Activated CD4-positive, alpha-beta memory T cell treated with anti-CD3 and anti-CD28 coated beads for 36 hours (primary cell): ENCODE results near the gene HOXB7. TPM values are rescaled to one million over a fixed set of nuclear protein-coding genes. Genes with fewer than 3 reads are reported as not detected.

Experiments
- CTCF ChIA-PET: fragments of 350-600 bp; sonication (Branson Sonifier 250); formaldehyde crosslinking; loops from one replicate; lab custom pipeline; 2021; ENCODE audit warnings: antibody characterized with exemption, inconsistent platforms; lab: Charles Lee
- POLR2A ChIA-PET: fragments of 350-600 bp; sonication (Branson Sonifier 250); formaldehyde crosslinking; loops from one replicate; lab custom pipeline; 2021; ENCODE audit warnings: antibody characterized with exemption; lab: Charles Lee
- DNase-seq: peaks from one replicate; pipeline ENCODE4 v3.0.0-alpha.2; 2020
- H3K27ac Mint-ChIP-seq: one replicate; pipeline ENCODE4 v1.8.0; 2021; ENCODE audit warnings: mixed read lengths
- H3K27me3 Mint-ChIP-seq: one replicate; pipeline ENCODE4 v1.8.0; 2021; ENCODE audit warnings: mixed read lengths
- H3K36me3 Mint-ChIP-seq: one replicate; pipeline ENCODE4 v1.8.0; 2021; ENCODE audit warnings: mixed read lengths
- H3K4me1 Mint-ChIP-seq: one replicate; pipeline ENCODE4 v1.8.0; 2021; ENCODE audit warnings: low read depth, mixed read lengths
- H3K4me3 Mint-ChIP-seq: one replicate; pipeline ENCODE4 v1.8.0; 2021; ENCODE audit warnings: mild to moderate bottlenecking, mixed read lengths
- H3K9me3 Mint-ChIP-seq: one replicate; pipeline ENCODE4 v1.8.0; 2021; ENCODE audit warnings: mixed read lengths
- intact Hi-C: fragments of 100-400 bp; cut with micrococcal nuclease; formaldehyde crosslinking; loops from one replicate; pipeline ENCODE4 v1.15.1; 2023
- total RNA-seq, 2 experiments: library from RNA; stranded (reverse); gene quantifications; one replicate each; pipeline ENCODE4 v1.2.3, GENCODE V29; 2021

Gene HOXB7
- total RNA-seq, 2 experiments from 2014 or later = 0.36 to 0.44 TPM

DNA sequence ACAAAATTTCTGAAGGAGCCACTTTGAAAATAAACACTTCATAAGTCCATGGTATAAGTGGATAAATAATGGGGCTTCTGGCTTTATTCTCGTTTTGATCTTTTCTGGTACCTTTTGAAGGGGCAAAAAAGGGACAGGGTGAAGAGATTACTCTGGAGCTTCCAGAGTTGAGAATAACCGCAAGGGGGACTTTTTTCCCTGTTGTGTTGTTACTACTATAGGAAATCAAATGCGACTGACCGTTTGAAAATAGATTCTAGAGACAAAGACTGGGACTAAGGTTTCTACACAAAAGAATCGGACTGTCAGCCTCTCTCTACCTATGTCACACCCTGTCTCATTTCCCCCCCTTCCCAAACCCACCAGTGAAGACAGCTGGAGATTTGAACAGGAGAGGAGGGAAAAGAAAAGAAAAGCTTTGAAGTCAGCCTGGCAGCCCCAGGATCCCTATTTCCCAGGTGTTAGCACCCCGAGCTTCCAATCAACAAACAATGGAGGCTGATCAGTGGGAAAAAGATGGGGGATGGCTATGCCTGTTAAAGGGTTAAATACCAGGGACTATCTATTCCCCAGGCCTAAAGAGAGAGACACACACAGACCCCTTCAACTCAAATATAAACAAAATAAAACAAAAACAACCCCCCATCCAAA is 41.0 kb downstream of the HOXB7 start:
- H3K36me3 Mint-ChIP-seq = no peaks in the 10 kb centered on the region
- CTCF ChIA-PET = interaction anchor here (1.4 kb wide), 1 partner anchor 23 kb away, joined by 5 read pairs; no protein-coding TSS in a partner anchor
- no peaks in the 10 kb centered on the region for H3K9me3 Mint-ChIP-seq
- peaks cover 3% of the 10 kb centered on the region for H3K4me1 Mint-ChIP-seq
- POLR2A ChIA-PET = no interaction called here
- no peak for DNase-seq
- intact Hi-C loops = no loop called here
- no peak overlapping the region for H3K4me3 Mint-ChIP-seq
- H3K27me3 Mint-ChIP-seq = peaks cover 8% of the 10 kb centered on the region
- H3K27ac Mint-ChIP-seq = no peak overlapping the region

DNA sequence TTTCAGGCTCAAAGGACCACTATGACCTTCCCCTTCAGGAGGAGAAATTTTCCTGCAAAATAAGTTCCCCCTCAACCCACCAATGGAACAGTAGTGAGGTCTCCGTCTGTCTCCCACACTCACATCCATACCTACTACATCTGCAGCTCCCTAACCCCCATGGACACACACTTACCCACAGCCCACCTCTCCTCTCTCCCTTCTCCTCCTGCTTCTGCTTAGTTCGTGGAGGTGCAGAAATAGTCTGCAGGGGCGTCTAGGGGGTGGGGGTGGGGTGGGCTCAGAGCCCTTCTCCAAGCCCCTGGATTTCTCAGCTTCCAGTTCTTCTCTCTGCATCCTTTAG is 41.6 kb downstream of the HOXB7 start:
- CTCF ChIA-PET = interaction anchor here (1.4 kb wide), 1 partner anchor 24 kb away, joined by 5 read pairs; no protein-coding TSS in a partner anchor
- no peak overlapping the region for H3K27ac Mint-ChIP-seq
- no peaks in the 10 kb centered on the region for H3K9me3 Mint-ChIP-seq
- POLR2A ChIA-PET = no interaction called here
- intact Hi-C loops = no loop called here
- peaks cover 3% of the 10 kb centered on the region for H3K4me1 Mint-ChIP-seq
- no peak overlapping the region for H3K4me3 Mint-ChIP-seq
- H3K27me3 Mint-ChIP-seq = peaks cover 8% of the 10 kb centered on the region
- no peak for DNase-seq
- no peaks in the 10 kb centered on the region for H3K36me3 Mint-ChIP-seq

DNA sequence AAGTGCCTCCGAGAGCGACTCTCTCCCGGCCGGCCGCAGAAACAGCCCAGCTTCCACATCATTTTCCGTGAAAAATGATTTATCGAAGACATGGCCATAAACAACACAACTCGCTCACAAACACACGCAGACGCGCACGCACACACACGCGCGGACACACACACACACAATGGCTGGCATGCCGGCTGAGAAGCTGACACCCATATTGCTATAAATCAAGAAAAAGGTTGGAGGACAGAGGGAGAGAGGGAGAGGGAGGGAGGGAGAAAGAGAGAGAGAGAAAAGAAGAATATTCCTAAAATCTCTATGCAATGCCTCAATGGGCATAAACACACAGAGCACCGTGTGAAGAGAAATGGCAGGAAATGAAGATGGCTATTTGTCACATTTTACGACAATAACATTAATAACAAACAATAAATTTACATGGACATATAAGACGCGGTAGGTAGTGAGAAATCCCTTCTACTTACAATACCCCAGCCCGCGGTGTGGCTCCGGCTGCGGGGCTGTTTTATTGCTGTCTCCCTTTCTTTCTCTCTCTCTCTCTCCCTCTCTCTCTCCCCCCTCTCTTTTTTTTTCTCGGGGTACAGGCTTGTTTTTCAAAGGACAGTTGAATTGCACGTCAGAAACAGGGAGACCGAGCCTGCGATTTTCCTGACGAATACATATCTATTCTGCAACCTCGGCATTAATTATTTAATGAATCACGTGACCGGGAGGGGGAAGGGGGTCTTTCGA is 42.1 kb downstream of the HOXB7 start:
- H3K4me3 Mint-ChIP-seq = no peak overlapping the region
- ChIA-PET CTCF (no interaction called here), POLR2A (no interaction called here)
- peaks cover 10% of the 10 kb centered on the region for H3K27me3 Mint-ChIP-seq
- no peaks in the 10 kb centered on the region for H3K9me3 Mint-ChIP-seq
- DNase-seq = no peak
- no peak overlapping the region for H3K27ac Mint-ChIP-seq
- intact Hi-C loops = no loop called here
- no peaks in the 10 kb centered on the region for H3K36me3 Mint-ChIP-seq
- peaks cover 3% of the 10 kb centered on the region for H3K4me1 Mint-ChIP-seq

DNA sequence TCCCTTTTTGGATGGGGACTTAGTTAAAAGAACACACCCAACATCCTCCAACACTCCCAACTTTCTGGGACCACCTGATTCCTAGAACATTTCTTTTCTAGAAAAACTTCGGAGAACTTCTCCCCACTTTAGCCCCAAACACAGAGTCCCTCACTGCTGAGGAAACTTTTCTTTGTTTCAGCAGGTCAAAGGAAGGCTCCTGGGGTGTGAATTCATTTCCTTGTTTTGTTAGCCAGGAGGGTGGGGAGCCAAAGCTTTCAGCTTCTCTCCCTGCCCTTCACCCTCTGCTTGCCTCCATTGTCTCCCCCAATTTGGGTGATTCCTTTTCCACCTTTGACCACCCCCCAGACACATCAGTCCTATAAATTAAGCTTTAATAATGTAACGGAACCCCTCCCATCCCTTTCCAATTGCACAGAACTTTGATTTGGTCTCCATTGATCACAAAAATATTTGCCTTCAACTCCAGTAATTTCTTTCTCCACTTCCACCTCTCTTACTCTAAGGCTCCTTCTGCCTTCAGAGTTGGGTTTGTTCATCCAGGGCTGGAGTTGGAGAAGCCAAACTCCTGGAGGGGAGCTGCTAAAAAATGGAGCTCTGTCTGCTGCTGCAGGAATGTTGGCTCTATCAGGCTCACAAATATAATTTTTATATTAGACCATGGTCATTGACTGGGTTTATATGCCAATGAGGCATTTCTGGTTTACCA is 43.0 kb downstream of the HOXB7 start:
- H3K4me3 Mint-ChIP-seq = no peak overlapping the region
- H3K27ac Mint-ChIP-seq = no peak overlapping the region
- peaks cover 10% of the 10 kb centered on the region for H3K27me3 Mint-ChIP-seq
- H3K9me3 Mint-ChIP-seq = no peaks in the 10 kb centered on the region
- H3K4me1 Mint-ChIP-seq = peaks cover 3% of the 10 kb centered on the region
- ChIA-PET CTCF (interaction anchor here (0.6 to 1.0 kb wide), 2 partner anchors 111 to 143 kb away, joined by 3 to 4 read pairs; no protein-coding TSS in a partner anchor), POLR2A (interaction anchor here (1.0 kb wide), 1 partner anchor 26 kb away, joined by 3 read pairs; no protein-coding TSS in a partner anchor)
- no peak for DNase-seq
- no peaks in the 10 kb centered on the region for H3K36me3 Mint-ChIP-seq
- intact Hi-C loops = no loop called here

DNA sequence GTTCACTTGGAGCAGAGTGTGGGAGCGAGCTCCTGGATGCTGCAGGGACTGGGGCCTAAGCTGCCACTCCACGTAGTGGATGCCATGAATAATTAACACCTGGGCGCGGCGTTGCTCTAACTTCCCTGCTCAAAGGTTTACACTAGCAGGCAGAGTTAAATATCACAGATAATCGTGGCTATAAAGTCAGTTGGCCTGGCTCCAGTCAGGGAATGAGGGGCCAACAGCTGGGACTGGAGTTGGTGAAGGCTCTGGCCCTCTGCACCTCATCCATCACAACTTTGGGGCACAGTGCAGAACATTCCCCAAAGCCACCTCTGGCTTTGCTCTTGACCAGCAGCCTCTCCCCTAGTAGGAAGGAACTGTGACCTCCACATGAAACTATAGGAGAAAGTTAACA is 43.6 kb downstream of the HOXB7 start:
- no peak for DNase-seq
- H3K4me1 Mint-ChIP-seq = peaks cover 3% of the 10 kb centered on the region
- POLR2A ChIA-PET = interaction anchor here (1.0 kb wide), 1 partner anchor 26 kb away, joined by 3 read pairs; no protein-coding TSS in a partner anchor
- H3K27ac Mint-ChIP-seq = no peak overlapping the region
- intact Hi-C loops = no loop called here
- CTCF ChIA-PET = interaction anchor here (0.6 to 1.4 kb wide), 3 partner anchors 26 to 143 kb away, joined by 3 to 4 read pairs (median 3); no protein-coding TSS in a partner anchor
- H3K27me3 Mint-ChIP-seq = peaks cover 10% of the 10 kb centered on the region
- no peak overlapping the region for H3K4me3 Mint-ChIP-seq
- no peaks in the 10 kb centered on the region for H3K36me3 Mint-ChIP-seq
- no peaks in the 10 kb centered on the region for H3K9me3 Mint-ChIP-seq

DNA sequence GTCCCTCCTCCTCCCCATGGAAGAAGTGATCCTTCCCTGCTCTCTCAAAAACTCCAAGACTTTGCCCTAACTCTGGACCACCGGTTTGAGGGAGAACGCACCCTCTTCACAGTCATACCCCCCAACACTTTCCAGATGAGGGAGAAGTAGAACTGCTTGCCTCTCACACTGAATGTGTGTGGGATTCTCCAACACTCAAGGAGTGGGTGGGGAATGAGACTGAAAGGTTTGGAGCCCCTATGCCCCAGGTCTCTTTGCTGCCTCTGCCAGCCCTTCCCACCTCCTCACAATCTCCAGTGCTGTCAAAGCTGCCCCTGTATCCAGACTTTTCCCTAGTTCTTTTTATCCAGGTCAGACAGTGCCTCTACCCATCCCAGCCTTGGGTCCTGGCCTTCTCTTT is 44.1 kb downstream of the HOXB7 start:
- ChIA-PET POLR2A (no interaction called here), CTCF (interaction anchor here (0.6 to 1.4 kb wide), 2 partner anchors 26 to 142 kb away, joined by 3 to 4 read pairs; no protein-coding TSS in a partner anchor)
- Mint-ChIP-seq H3K4me1 (peaks cover 3% of the 10 kb centered on the region), H3K9me3 (no peaks in the 10 kb centered on the region), H3K27ac (no peak overlapping the region), H3K4me3 (no peak overlapping the region), H3K27me3 (peaks cover 10% of the 10 kb centered on the region), H3K36me3 (no peaks in the 10 kb centered on the region)
- DNase-seq = no peak
- intact Hi-C loops = no loop called here

DNA sequence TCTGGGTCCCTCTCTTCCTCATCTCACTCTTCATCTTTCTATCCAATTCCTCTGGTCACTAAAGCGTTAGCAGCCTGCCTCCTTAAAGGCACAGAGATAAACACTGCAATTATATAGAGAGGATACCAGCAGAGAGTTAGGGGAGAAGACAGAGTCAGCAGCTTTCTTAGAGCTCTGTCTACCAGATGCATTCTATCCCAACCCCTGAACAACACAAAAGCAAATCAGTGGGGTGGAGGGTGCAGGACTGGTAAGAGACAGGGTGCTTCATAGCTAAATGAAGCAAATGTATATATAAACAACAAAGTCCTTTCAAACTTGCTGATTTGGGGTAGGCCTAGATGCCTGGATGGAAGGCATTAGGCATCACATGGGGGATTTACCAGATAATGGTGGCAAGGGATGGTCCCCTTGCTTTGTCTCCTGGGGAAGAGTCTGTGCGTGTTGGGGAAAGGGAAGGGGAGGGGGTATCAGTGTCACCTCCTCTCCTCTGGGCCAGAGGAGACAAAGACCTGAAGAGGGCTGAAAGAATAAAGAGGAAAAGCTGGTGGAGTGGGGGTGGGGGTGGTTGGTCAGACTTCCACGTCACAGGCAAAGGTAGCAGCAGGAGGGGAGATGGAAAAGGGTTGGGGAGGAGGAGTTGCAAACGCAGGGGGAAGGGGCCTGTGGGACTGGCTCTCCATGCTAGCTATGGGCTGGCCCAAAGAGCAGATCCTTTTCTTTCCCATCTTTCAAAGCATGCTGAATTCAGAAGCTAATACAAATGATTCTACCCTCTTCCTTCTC is 44.7 kb downstream of the HOXB7 start:
- POLR2A ChIA-PET = no interaction called here
- H3K36me3 Mint-ChIP-seq = no peaks in the 10 kb centered on the region
- DNase-seq = no peak

DNA sequence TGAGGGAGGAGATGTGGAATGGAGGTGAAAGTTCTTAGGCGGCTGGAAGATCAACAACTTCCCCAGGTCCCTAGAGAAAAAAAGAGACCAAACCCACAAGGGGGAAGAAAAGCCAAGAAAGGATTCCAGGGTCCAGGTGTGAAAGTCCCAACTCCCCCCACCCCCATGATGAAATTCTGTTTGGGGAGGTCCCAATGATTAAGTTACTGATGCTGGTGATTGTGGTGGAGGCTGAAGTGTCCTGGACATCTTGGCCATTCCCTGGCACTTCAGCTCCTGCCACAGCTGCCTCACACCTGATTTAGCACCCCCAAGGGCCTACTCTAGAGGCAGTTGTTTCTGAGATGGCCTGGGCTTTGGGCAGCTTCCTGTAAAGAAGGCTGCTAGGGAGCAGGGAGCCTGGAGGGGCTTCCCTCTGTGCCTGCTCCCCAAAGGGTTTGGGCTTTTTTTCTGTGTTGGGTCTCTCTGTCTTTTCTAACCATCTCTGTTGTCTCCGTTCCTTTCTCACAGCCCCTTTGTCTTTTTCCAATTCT is 45.7 kb downstream of the HOXB7 start:
- ChIA-PET CTCF (no interaction called here), POLR2A (no interaction called here)
- H3K27me3 Mint-ChIP-seq = peaks cover 10% of the 10 kb centered on the region
- intact Hi-C loops = no loop called here
- no peaks in the 10 kb centered on the region for H3K36me3 Mint-ChIP-seq
- peaks cover 3% of the 10 kb centered on the region for H3K4me1 Mint-ChIP-seq
- H3K27ac Mint-ChIP-seq = no peak overlapping the region
- H3K9me3 Mint-ChIP-seq = no peaks in the 10 kb centered on the region
- no peak overlapping the region for H3K4me3 Mint-ChIP-seq
- DNase-seq = no peak

More for the DNA sequence above, 44.7 kb downstream of the HOXB7 start:
- intact Hi-C loops = no loop called here
- Mint-ChIP-seq H3K4me3 (no peak overlapping the region), H3K27ac (no peak overlapping the region), H3K9me3 (no peaks in the 10 kb centered on the region), H3K4me1 (peaks cover 3% of the 10 kb centered on the region), H3K27me3 (peaks cover 10% of the 10 kb centered on the region)
- CTCF ChIA-PET = interaction anchor here (1.4 kb wide), 1 partner anchor 27 kb away, joined by 3 read pairs; no protein-coding TSS in a partner anchor

DNA sequence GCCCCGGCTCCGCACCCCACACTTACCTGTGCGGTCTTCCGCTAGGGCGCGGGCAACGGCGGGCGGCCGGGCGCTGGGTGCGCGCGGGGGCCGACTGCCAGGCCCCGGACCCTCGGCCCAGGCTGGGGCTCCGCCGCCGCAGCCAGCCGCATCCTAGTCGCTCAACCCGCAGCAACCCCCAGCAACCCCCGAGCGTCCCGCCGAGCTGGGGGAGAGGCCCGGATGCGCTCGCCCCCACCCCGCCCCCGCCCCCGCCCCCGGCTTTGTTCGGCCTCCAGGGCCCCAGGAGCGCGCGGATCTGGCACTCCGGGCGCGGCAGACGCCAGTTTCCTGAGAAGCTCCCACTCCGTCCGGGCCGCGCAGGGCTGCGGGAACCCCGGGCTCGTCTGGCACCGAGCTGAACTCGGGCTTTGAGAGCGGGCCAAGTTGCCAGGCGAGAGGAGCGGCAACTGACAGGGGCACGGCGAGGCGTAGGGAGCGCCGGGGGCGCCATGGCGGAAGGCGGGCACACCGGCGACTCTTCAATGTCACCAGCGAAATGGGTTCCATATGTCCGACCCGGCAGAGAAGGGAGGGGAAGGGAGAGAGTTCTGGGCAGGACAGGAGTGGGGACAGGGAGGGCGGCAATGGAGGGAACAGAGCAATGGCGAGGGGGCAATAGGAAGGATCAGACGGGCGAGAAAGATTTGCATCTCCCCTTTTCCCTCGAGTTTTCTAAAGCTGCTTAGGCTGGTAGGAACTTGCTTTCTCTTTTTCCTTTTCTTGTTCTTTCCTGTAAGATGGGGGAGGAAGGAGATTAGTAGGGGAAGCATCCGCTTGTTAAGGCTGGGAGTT is 46.4 kb downstream of the HOXB7 start:
- peaks cover 10% of the 10 kb centered on the region for H3K27me3 Mint-ChIP-seq
- no peak overlapping the region for H3K27ac Mint-ChIP-seq
- H3K4me1 Mint-ChIP-seq = peaks cover 3% of the 10 kb centered on the region
- DNase-seq = no peak
- no peaks in the 10 kb centered on the region for H3K9me3 Mint-ChIP-seq
- H3K36me3 Mint-ChIP-seq = no peaks in the 10 kb centered on the region
- POLR2A ChIA-PET = no interaction called here
- CTCF ChIA-PET = no interaction called here
- intact Hi-C loops = no loop called here
- H3K4me3 Mint-ChIP-seq = no peak overlapping the region

DNA sequence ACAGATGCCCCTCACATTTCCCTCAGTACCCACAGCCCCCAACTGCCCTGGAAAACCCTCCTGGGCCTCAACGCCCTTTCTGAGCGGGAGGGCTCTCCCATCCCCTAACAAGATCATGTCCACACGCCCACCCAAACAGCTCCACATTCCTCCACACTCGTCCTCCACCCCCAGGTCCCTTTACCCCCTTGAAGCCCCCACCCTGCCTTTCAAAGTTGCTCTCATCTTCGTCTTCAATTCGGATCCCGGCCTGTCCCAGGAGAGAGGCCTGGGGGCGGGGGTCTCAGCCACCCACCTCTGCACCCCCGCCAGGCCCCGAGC is 47.0 kb downstream of the HOXB7 start:
- Mint-ChIP-seq H3K27me3 (peaks cover 8% of the 10 kb centered on the region), H3K9me3 (no peaks in the 10 kb centered on the region), H3K27ac (no peak overlapping the region), H3K4me3 (no peak overlapping the region), H3K4me1 (peaks cover 3% of the 10 kb centered on the region), H3K36me3 (no peaks in the 10 kb centered on the region)
- CTCF ChIA-PET = interaction anchor here (1.2 kb wide), 1 partner anchor 30 kb away, joined by 5 read pairs; the partner anchor contains the start of gene HOXB5
- intact Hi-C loops = loop anchor here (2.0 kb wide), 1 partner anchor 65 kb away; no protein-coding TSS in a partner anchor
- POLR2A ChIA-PET = no interaction called here
- DNase-seq = no peak
